Measurements from ENCODE around the gene PRPH. TPM values are rescaled to one million over a fixed set of nuclear protein-coding genes. Genes with fewer than 3 reads are reported as not detected.

The PRPH gene
- total and polyA plus RNA-seq, 2 of the 4 experiments (the other 2 are of a cell fraction) = not detected

DNA sequence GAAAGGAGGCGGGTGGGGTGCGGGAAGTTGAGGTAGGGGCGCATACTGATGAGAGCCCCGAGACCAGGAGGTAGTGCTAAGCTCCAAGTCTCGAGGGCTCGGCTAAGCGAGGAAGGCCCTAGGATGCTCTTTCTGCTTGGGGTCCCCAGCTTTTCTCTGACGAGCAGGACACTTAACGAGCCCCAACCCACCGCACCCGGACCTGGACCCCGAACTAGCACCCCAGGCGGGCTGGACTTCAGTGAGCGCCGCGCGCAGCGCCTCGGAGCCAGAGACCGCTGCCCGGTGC lies 46.8 kb downstream of the PRPH start:
- POLR2A ChIA-PET (ENCODE audit: unreplicated experiment) = no interaction called here
- intact Hi-C loops (cut with micrococcal nuclease) (no loop called here), dilution Hi-C loops (cut with HindIII; ENCODE audit: low sequenced_read_pairs, unreplicated experiment) (no loop called here), in situ Hi-C loops (cut with MboI; ENCODE audit: low sequenced_read_pairs) (no loop called here)
- H2BK15ac ChIP-seq (ENCODE audit: low read depth, low read length) = no peak overlapping the region
- CTCF ChIA-PET = interaction anchor here (0.7 to 2.9 kb wide), 6 partner anchors 9 to 164 kb away, joined by 3 to 24 read pairs (median 4); partner anchors contain the start of gene TROAP
- H2BK20ac ChIP-seq (ENCODE audit: low read depth, low read length) = no peak overlapping the region
- no peak overlapping the region for H3K27ac ChIP-seq (ENCODE audit: insufficient read depth, low read length)
- ATAC-seq (ENCODE audit: low read depth) = no peak
- H4K5ac ChIP-seq (ENCODE audit: low read depth, low read length) = no peak overlapping the region
- no peak overlapping the region for H2AK5ac ChIP-seq (ENCODE audit: low read depth, low read length)
- H2BK5ac ChIP-seq (ENCODE audit: low read depth, low read length, poor library complexity, severe bottlenecking) = no peak overlapping the region
- H3K4ac ChIP-seq (ENCODE audit: low read depth, low read length) = no peak overlapping the region
- H3K9ac ChIP-seq (ENCODE audit: low read depth, low read length) = no peak overlapping the region
- H4K91ac ChIP-seq (ENCODE audit: insufficient read depth, low read depth, low read length) = no peak overlapping the region
- no peak overlapping the region for H3K56ac ChIP-seq (ENCODE audit: extremely low read depth, insufficient read depth, low read length)
- TF ChIP-seq RFX5 (IDR thresholded peaks at IDR 0.05; ENCODE audit: low read depth, low read length) (no peak), CHD1 (IDR thresholded peaks at IDR 0.05; ENCODE audit: low read depth, low read length) (no peak), MAFK (IDR thresholded peaks at IDR 0.05; ENCODE audit: low read depth, low read length) (no peak), RAD21 (IDR thresholded peaks at IDR 0.05; ENCODE audit: low read length) (no peak), MXI1 (IDR thresholded peaks at IDR 0.05; ENCODE audit: borderline replicate concordance, low read depth, low read length) (no peak), SMC3 (IDR thresholded peaks at IDR 0.05; ENCODE audit: low read depth, low read length) (no peak), FOS (IDR thresholded peaks at IDR 0.05; ENCODE audit: low read depth, low read length) (no peak), BHLHE40 (IDR thresholded peaks at IDR 0.05; ENCODE audit: low read depth, low read length) (no peak), MAZ (IDR thresholded peaks at IDR 0.05; ENCODE audit: borderline replicate concordance, low read depth, low read length) (no peak), CEBPB (IDR thresholded peaks at IDR 0.05; ENCODE audit: low read depth, low read length) (no peak), NFE2L2 (IDR thresholded peaks at IDR 0.05; ENCODE audit: low read depth, low read length) (no peak), RCOR1 (IDR thresholded peaks at IDR 0.05; ENCODE audit: insufficient replicate concordance, low read length) (no peak), POLR2A (IDR thresholded peaks at IDR 0.05; ENCODE audit: low read depth, low read length) (no peak)
- TF ChIP-seq, protein P1, sequence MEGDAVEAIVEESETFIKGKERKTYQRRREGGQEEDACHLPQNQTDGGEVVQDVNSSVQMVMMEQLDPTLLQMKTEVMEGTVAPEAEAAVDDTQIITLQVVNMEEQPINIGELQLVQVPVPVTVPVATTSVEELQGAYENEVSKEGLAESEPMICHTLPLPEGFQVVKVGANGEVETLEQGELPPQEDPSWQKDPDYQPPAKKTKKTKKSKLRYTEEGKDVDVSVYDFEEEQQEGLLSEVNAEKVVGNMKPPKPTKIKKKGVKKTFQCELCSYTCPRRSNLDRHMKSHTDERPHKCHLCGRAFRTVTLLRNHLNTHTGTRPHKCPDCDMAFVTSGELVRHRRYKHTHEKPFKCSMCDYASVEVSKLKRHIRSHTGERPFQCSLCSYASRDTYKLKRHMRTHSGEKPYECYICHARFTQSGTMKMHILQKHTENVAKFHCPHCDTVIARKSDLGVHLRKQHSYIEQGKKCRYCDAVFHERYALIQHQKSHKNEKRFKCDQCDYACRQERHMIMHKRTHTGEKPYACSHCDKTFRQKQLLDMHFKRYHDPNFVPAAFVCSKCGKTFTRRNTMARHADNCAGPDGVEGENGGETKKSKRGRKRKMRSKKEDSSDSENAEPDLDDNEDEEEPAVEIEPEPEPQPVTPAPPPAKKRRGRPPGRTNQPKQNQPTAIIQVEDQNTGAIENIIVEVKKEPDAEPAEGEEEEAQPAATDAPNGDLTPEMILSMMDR (conservative IDR thresholded peaks at IDR 0.05; ENCODE audit: low read depth, low read length) = no peak
- TF ChIP-seq, protein P2, sequence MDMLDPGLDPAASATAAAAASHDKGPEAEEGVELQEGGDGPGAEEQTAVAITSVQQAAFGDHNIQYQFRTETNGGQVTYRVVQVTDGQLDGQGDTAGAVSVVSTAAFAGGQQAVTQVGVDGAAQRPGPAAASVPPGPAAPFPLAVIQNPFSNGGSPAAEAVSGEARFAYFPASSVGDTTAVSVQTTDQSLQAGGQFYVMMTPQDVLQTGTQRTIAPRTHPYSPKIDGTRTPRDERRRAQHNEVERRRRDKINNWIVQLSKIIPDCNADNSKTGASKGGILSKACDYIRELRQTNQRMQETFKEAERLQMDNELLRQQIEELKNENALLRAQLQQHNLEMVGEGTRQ (IDR thresholded peaks at IDR 0.05; ENCODE audit: low read depth, low read length) = no peak
- TF ChIP-seq, protein P3, sequence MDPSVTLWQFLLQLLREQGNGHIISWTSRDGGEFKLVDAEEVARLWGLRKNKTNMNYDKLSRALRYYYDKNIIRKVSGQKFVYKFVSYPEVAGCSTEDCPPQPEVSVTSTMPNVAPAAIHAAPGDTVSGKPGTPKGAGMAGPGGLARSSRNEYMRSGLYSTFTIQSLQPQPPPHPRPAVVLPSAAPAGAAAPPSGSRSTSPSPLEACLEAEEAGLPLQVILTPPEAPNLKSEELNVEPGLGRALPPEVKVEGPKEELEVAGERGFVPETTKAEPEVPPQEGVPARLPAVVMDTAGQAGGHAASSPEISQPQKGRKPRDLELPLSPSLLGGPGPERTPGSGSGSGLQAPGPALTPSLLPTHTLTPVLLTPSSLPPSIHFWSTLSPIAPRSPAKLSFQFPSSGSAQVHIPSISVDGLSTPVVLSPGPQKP (IDR thresholded peaks at IDR 0.05; ENCODE audit: borderline replicate concordance, low read depth, low read length) = no peak
- no TSS peak for BruUV-seq (replicated peaks)
- peaks cover 11% of the 10 kb centered on the region for H3K4me1 ChIP-seq (ENCODE audit: control insufficient read depth, insufficient read depth, low read length)
- no peak overlapping the region for H2AK9ac ChIP-seq (replicated peaks; ENCODE audit: low read depth, low read length, poor library complexity)
- H4K8ac ChIP-seq (ENCODE audit: low read depth in 2 of 2, low read length in 2 of 2) = no peak overlapping the region
- no peak overlapping the region for H3K4me2 ChIP-seq (ENCODE audit: low read depth, low read length)
- 0 out of 2 replicates have a peak, but pooled peaks cover 5% of the 10 kb centered on the region for H4K20me1 ChIP-seq (ENCODE audit: insufficient read depth, low read length)
- H2AFZ ChIP-seq (replicated peaks; ENCODE audit: low read length, poor library complexity) = peak overlapping the region; percentile 91
- no peak overlapping the region for H2BK120ac ChIP-seq (ENCODE audit: low read depth, low read length)
- H3K18ac ChIP-seq (ENCODE audit: low read depth, low read length) = no peak overlapping the region
- WGBS, 2 experiments (ENCODE audit: extremely low coverage in 2 of 2, insufficient read length in 1 of 2) = 28% methylated on average over 13 of the region's 21 CpGs; no CpG with 5 or more reads in 1 of the 2 experiments
- H3K9me1 ChIP-seq (ENCODE audit: insufficient read depth, low read length) = peaks cover 5% of the 10 kb centered on the region; the same call in 1 of the 2 replicates
- DNase-seq = no peak
- H3K23ac ChIP-seq (ENCODE audit: low read depth, low read length) = no peak overlapping the region
- H3K14ac ChIP-seq (replicated peaks; ENCODE audit: low read depth, low read length) = no peak overlapping the region
- peaks cover 87% of the 10 kb centered on the region for H3K27me3 ChIP-seq (ENCODE audit: control insufficient read depth, insufficient read depth, low read length)
- peak overlapping the region; percentile 33; the same call in 1 of the 2 replicates for H3K4me3 ChIP-seq (ENCODE audit: insufficient read depth, low read depth, low read length)
- H3K79me1 ChIP-seq (ENCODE audit: low read depth in 1 of 2, low read length in 2 of 2) = no peaks in the 10 kb centered on the region
- H3K9me3 ChIP-seq (ENCODE audit: control insufficient read depth, insufficient read depth, low read length) = no peaks in the 10 kb centered on the region
- no peaks in the 10 kb centered on the region for H3K36me3 ChIP-seq (ENCODE audit: control insufficient read depth, insufficient read depth, low read length)
